H1 (cell line): ENCODE results near the gene TPRX1. TPM values are rescaled to one million over a fixed set of nuclear protein-coding genes. Genes with fewer than 3 reads are reported as not detected.

Experiments used
- CTCF ChIA-PET: fragments of 300-600 bp; sonication (Branson Sonifier 250); formaldehyde crosslinking; loops from one replicate; lab custom pipeline; 2021; ENCODE audit not compliant: partially characterized antibody; lab: Charles Lee
- POLR2A ChIA-PET: fragments of 300-600 bp; sonication (Branson Sonifier 250); formaldehyde crosslinking; loops from one replicate; lab custom pipeline; 2021; ENCODE audit warnings: inconsistent platforms; ENCODE audit not compliant: partially characterized antibody; lab: Charles Lee
- DNase-seq, 2 experiments: peaks; one replicate each; pipeline versions ENCODE4 v3.0.0 to v3.0.0-alpha.2; 2010 to 2022; ENCODE audit warnings: low spot score in 2 of 2, low read depth in 1 of 2, mixed read lengths in 1 of 2
- FAIRE-seq: peaks from 2 replicates; lab custom pipeline; 2011; peaks lifted over from hg19 to GRCh38; lab: Jason Lieb, UNC
- H2AFZ ChIP-seq: 2 replicates; pipeline ENCODE4 v1.8.1; 2012; ENCODE audit warnings: low read length, inconsistent platforms
- H2AK5ac ChIP-seq: 2 replicates; pipeline ENCODE4 v1.6.1; 2013; ENCODE audit warnings: low read depth, low read length
- H2BK120ac ChIP-seq: replicated peaks from 2 replicates; pipeline ENCODE3; 2013; ENCODE audit warnings: low read depth, low read length, inconsistent platforms
- H2BK12ac ChIP-seq: 2 replicates; pipeline ENCODE4 v1.6.1; 2013; ENCODE audit warnings: low read depth, low read length
- H2BK15ac ChIP-seq: 2 replicates; pipeline ENCODE4 v1.6.1; 2013; ENCODE audit warnings: low read length
- H2BK20ac ChIP-seq: 2 replicates; pipeline ENCODE4 v1.6.1; 2013; ENCODE audit warnings: low read length
- H2BK5ac ChIP-seq: 2 replicates; pipeline ENCODE4 v1.6.1; 2013; ENCODE audit warnings: low read depth, low read length
- H3K14ac ChIP-seq: 2 replicates; pipeline ENCODE4 v1.6.1; 2013; ENCODE audit warnings: inconsistent platforms; ENCODE audit not compliant: insufficient read length
- H3K18ac ChIP-seq: 2 replicates; pipeline ENCODE4 v1.6.1; 2013; ENCODE audit warnings: low read length; ENCODE audit errors: extremely low read depth
- H3K23ac ChIP-seq: 2 replicates; pipeline ENCODE4 v1.6.1; 2013; ENCODE audit warnings: inconsistent platforms; ENCODE audit not compliant: insufficient read length
- H3K23me2 ChIP-seq: 2 replicates; pipeline ENCODE4 v1.6.1; 2013; ENCODE audit warnings: low read depth, low read length
- H3K27ac ChIP-seq: 2 replicates; pipeline ENCODE4 v1.6.1; 2011; ENCODE audit warnings: low read depth, low read length, inconsistent platforms
- H3K27me3 ChIP-seq, 4 experiments: replicated peaks in 1 of 4; 1 replicate in 1 of 4; 2 replicates in 3 of 4; pipeline versions ENCODE4 v1.6.1 to v1.8.1; 2011 to 2013; ENCODE audit warnings: low read length in 3 of 4, mild to moderate bottlenecking in 3 of 4, inconsistent platforms in 2 of 4, mixed read lengths in 2 of 4, moderate library complexity in 1 of 4; ENCODE audit not compliant: control insufficient read depth in 3 of 4, insufficient read depth in 3 of 4; ENCODE audit errors: extremely low read depth in 1 of 4
- H3K36me3 ChIP-seq, 4 experiments: 2 replicates each; pipeline versions ENCODE4 v1.6.1 to v1.8.1; 2011 to 2013; ENCODE audit warnings: mild to moderate bottlenecking in 4 of 4, low read length in 3 of 4, moderate library complexity in 2 of 4, control low read depth in 1 of 4, inconsistent platforms in 1 of 4; ENCODE audit not compliant: insufficient read depth in 4 of 4, control insufficient read depth in 2 of 4
- H3K4ac ChIP-seq: replicated peaks from 2 replicates; pipeline ENCODE3; 2013; ENCODE audit warnings: low read length, low read depth, mixed read lengths, inconsistent platforms; ENCODE audit not compliant: insufficient read length
- H3K4me1 ChIP-seq, 4 experiments: replicated peaks in 1 of 4; 1 replicate in 1 of 4; 2 replicates in 3 of 4; pipeline versions ENCODE4 v1.6.1 to v1.8.1; 2011 to 2013; ENCODE audit warnings: low read length in 3 of 4, inconsistent platforms in 2 of 4, mixed read lengths in 1 of 4; ENCODE audit not compliant: insufficient read depth in 4 of 4, control insufficient read depth in 3 of 4
- H3K4me2 ChIP-seq, 2 experiments: 2 replicates each; pipeline versions ENCODE4 v1.6.1 to v1.8.1; 2011 to 2013; ENCODE audit warnings: low read depth in 2 of 2, low read length in 2 of 2, control low read depth in 1 of 2, inconsistent platforms in 1 of 2, mild to moderate bottlenecking in 1 of 2; ENCODE audit not compliant: insufficient read depth in 1 of 2
- H3K4me3 ChIP-seq, 4 experiments: fragments of 200-600, 300-600 bp in 1 of 4; sonication (generic), shearing (Covaris generic), sonication (Bioruptor Twin) in 1 of 4; 2 replicates each; pipeline versions ENCODE4 v1.5.1 to v1.8.1; 2011 to 2016; ENCODE audit warnings: low read length in 4 of 4, low read depth in 3 of 4, control low read depth in 2 of 4, inconsistent platforms in 2 of 4, mild to moderate bottlenecking in 2 of 4, mixed read lengths in 1 of 4, moderate library complexity in 1 of 4; ENCODE audit not compliant: insufficient read depth in 2 of 4; ENCODE audit errors: extremely low read depth in 1 of 4
- H3K56ac ChIP-seq: replicated peaks from 2 replicates; pipeline ENCODE3; 2013; ENCODE audit warnings: low read depth, mild to moderate bottlenecking, mixed read lengths, low read length, inconsistent platforms; ENCODE audit not compliant: insufficient read length
- H3K79me1 ChIP-seq: 2 replicates; pipeline ENCODE4 v1.6.1; 2013; ENCODE audit warnings: low read depth, low read length, control low read depth
- H3K79me2 ChIP-seq, 2 experiments: 2 replicates each; pipeline versions ENCODE4 v1.6.1 to v1.8.1; 2012 to 2013; ENCODE audit warnings: low read length in 2 of 2, mild to moderate bottlenecking in 2 of 2, inconsistent platforms in 1 of 2; ENCODE audit not compliant: insufficient read depth in 2 of 2, control insufficient read depth in 1 of 2
- H3K9ac ChIP-seq, 4 experiments: replicated peaks in 1 of 4; 1 replicate in 1 of 4; 2 replicates in 3 of 4; pipeline versions ENCODE4 v1.6.1 to v1.8.1; 2011 to 2013; ENCODE audit warnings: low read depth in 3 of 4, low read length in 3 of 4, control low read depth in 2 of 4, mild to moderate bottlenecking in 2 of 4, moderate library complexity in 2 of 4, inconsistent platforms in 1 of 4; ENCODE audit errors: extremely low read depth in 1 of 4
- H3K9me3 ChIP-seq, 2 experiments: 2 replicates each; pipeline versions ENCODE4 v1.6.1 to v1.8.1; 2012 to 2013; ENCODE audit warnings: mild to moderate bottlenecking in 2 of 2, moderate library complexity in 2 of 2, control low read depth in 1 of 2, inconsistent platforms in 1 of 2, low read depth in 1 of 2, low read length in 1 of 2, mixed read lengths in 1 of 2; ENCODE audit not compliant: insufficient read depth in 2 of 2
- H4K20me1 ChIP-seq, 2 experiments: replicated peaks in 1 of 2; 2 replicates each; pipeline versions ENCODE3 to v1.8.1; 2011 to 2013; ENCODE audit warnings: inconsistent platforms in 2 of 2, low read length in 2 of 2, mild to moderate bottlenecking in 1 of 2; ENCODE audit not compliant: insufficient read depth in 2 of 2, control insufficient read depth in 1 of 2
- H4K5ac ChIP-seq: 2 replicates; pipeline ENCODE4 v1.6.1; 2013; ENCODE audit warnings: low read length, low read depth, mixed read lengths, inconsistent platforms; ENCODE audit not compliant: insufficient read length
- H4K8ac ChIP-seq: 2 replicates; pipeline ENCODE4 v1.8.0; 2013; ENCODE audit warnings: mild to moderate bottlenecking, moderate library complexity, low read length, inconsistent platforms; ENCODE audit not compliant: insufficient read depth; ENCODE audit errors: extremely low read depth
- H4K91ac ChIP-seq: replicated peaks from 2 replicates; pipeline ENCODE3; 2013; ENCODE audit warnings: low read length, mixed read lengths, inconsistent platforms; ENCODE audit not compliant: insufficient read length
- ASH2L ChIP-seq: fragments of 200-600, 300-600 bp; sonication (generic); IDR thresholded peaks from one replicate; pipeline ENCODE4 v1.7.1; 2017; ENCODE audit warnings: low read length
- BACH1 ChIP-seq: IDR thresholded peaks from 2 replicates; pipeline ENCODE4 v1.6.1; 2012; ENCODE audit warnings: low read length, improper control_type of control experiment
- CREB1 ChIP-seq: IDR thresholded peaks from 2 replicates; pipeline ENCODE4 v1.6.1; 2012; ENCODE audit warnings: inconsistent platforms
- KDM5A ChIP-seq: fragments of 200-600 bp; IDR thresholded peaks from 2 replicates; pipeline ENCODE4 v1.7.1; 2012; ENCODE audit warnings: mild to moderate bottlenecking, low read length, inconsistent platforms, mixed read lengths
- POU5F1 ChIP-seq: IDR thresholded peaks from 2 replicates; pipeline ENCODE4 v1.6.1; 2011; ENCODE audit warnings: low read depth, mild to moderate bottlenecking, low read length, moderate library complexity
- RAD21 ChIP-seq, 2 experiments: IDR thresholded peaks in 1 of 2; conservative IDR thresholded peaks in 1 of 2; 2 replicates each; pipeline ENCODE4 v1.6.1; 2011; ENCODE audit warnings: low read depth in 2 of 2, low read length in 2 of 2, improper control_type of control experiment in 1 of 2, inconsistent platforms in 1 of 2, mild to moderate bottlenecking in 1 of 2, moderate library complexity in 1 of 2
- YY1 ChIP-seq: IDR thresholded peaks from 2 replicates; pipeline ENCODE4 v1.6.1; 2011; ENCODE audit warnings: low read depth, mild to moderate bottlenecking, low read length
- WGBS, 2 experiments: shearing (Covaris generic) in 1 of 2; methylation state at CpG; one replicate each; pipeline versions ENCODE4 v1.1.6 to v1.1.7; 2013 to 2015; ENCODE audit warnings: low lambda C conversion rate in 2 of 2, mixed read lengths in 2 of 2, inconsistent platforms in 1 of 2, low coverage in 1 of 2, missing lambda C conversion rate in 1 of 2; ENCODE audit not compliant: insufficient replicate concordance in 2 of 2, insufficient coverage in 1 of 2, insufficient read length in 1 of 2; ENCODE audit errors: extremely low coverage in 1 of 2, missing lambda C conversion rate in 1 of 2; 5-methylcytosine and 5-hydroxymethylcytosine counted together
- polyA plus RNA-seq, 7 experiments: library from polyadenylated mRNA; depleted of rRNA in 3 of 7; stranded (reverse) in 5 of 7; unstranded in 2 of 7; fragments of >200 nt in 5 of 7; fragments of 200-250 nt in 2 of 7; gene quantifications; 1 replicate in 5 of 7; 2 replicates in 1 of 7; 4 replicates in 1 of 7; pipeline versions ENCODE4 v1.2.1 to v1.2.3, GENCODE V29; 2011 to 2013; ENCODE audit warnings: missing spikeins in 2 of 7, mixed read lengths in 2 of 7
- total RNA-seq: library from RNA; stranded (reverse); fragmentation: NEBNext Ultra II Directional; extraction: Animal tissue kit (Norgen Biotek cat#: 25700); gene quantifications from 2 replicates; pipeline ENCODE4 v1.2.1, GENCODE V29; 2021
- TF ChIP-seq, protein P1 (sequence below), 3 experiments: IDR thresholded peaks; 1 replicate in 2 of 3; 2 replicates in 1 of 3; pipeline versions ENCODE4 v1.5.1 to v1.6.1; 2011; ENCODE audit warnings: low read length in 3 of 3, mild to moderate bottlenecking in 3 of 3, inconsistent platforms in 2 of 3, low read depth in 1 of 3, moderate library complexity in 1 of 3; ENCODE audit not compliant: insufficient read depth in 1 of 3; ENCODE audit errors: control extremely low read depth in 1 of 3

Gene TPRX1
- total and polyA plus RNA-seq, 2 of the 8 experiments (the other 6 are each of a cell fraction or from before 2014, with no cell fraction given): 0.03 TPM; not detected in 1

DNA sequence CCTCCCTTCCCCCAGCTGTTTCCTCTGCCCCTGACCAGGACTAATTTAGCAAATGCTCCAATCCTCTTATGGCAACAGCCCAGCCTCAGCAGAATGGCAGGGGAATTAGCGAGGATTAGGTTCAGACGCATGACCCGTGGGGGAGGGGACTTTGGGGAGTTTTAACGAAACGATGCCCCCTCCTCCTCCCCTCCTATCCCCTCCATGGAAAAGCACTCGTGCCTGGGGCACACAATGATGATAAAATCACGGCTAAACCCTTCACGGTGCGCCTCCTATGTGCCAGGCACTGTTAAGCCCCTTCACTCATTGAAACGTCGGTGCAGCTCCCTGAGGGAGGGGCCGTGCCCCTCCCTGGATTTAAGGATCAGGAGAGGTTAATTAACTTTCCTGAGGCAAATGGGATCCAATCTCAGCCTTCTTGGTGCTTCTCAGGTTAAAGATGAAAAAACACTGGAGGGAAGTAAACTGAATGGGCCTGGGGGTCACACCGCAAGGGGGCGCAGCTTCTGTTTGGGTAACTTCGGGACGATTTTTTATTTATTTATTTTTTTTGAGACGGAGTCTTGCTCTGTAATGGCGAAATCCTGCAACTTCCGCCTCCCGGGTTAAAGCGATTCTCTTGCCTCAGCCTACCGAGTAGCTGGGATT lies 44.6 kb upstream of the TPRX1 start:
- 5% methylated on average over 22 of the region's 22 CpGs; no CpG with 5 or more reads in 1 of the 2 experiments for WGBS, 2 experiments
- Histone ChIP-seq H3K27me3 (no peaks in the 10 kb centered on the region), H2BK120ac (peak overlapping the region; percentile 39), H3K27ac (peak overlapping the region; percentile 83), H3K4me1 (peaks cover 5 to 12% (median 6%) of the 10 kb centered on the region in 4 experiments; a peak in 5 of 7 replicates), H2BK20ac (peak overlapping the region; percentile 49), H3K36me3 (no peaks in the 10 kb centered on the region), H4K8ac (peak overlapping the region; percentile 87; the same call in 1 of the 2 replicates), H2BK15ac (peak overlapping the region; percentile 77; the same call in 1 of the 2 replicates), H3K4me3 (peak overlapping the region; percentile 26 to 52 (median 34); a peak in 7 of 8 replicates), H3K4me2 (peak overlapping the region; percentile 75 to 83), H2AK5ac (0 out of 2 replicates have a peak overlapping the region, but pooled peaks have one; percentile 34), H3K18ac (peak overlapping the region; percentile 17; the same call in 1 of the 2 replicates), H4K20me1 (no peaks in the 10 kb centered on the region), H3K23ac (no peak overlapping the region), H3K56ac (peak overlapping the region; percentile 50), H3K9ac (peak overlapping the region in 3 of 4 experiments; percentile 16 to 45 (median 29); a peak in 4 of 7 replicates), H4K91ac (peak overlapping the region; percentile 77), H4K5ac (peak overlapping the region; percentile 65), H2BK5ac (peak overlapping the region; percentile 94), H3K4ac (peak overlapping the region; percentile 2), H3K9me3 (no peaks in the 10 kb centered on the region), H3K79me1 (no peaks in the 10 kb centered on the region), H2AFZ (peak overlapping the region; percentile 54), H2BK12ac (peak overlapping the region; percentile 95), H3K23me2 (peaks cover 3% of the 10 kb centered on the region; the same call in 1 of the 2 replicates), H3K14ac (no peak overlapping the region), H3K79me2 (no peaks in the 10 kb centered on the region)
- FAIRE-seq (peak; percentile 32), DNase-seq (peak; percentile 62 to 91)
- CTCF ChIA-PET: interaction anchor here (0.6 to 6.4 kb wide), 26 partner anchors 8 to 722 kb away, joined by 3 to 83 read pairs (median 4); partner anchors contain the start of gene CRX
- POLR2A ChIA-PET: interaction anchor here (0.6 to 2.7 kb wide), 13 partner anchors 9 to 1294 kb away, joined by 3 to 31 read pairs (median 5); partner anchors contain the start of gene NOP53
- TF ChIP-seq CREB1 (peak; percentile 49; the same call in 1 of the 2 replicates), ASH2L (peak; percentile 46), KDM5A (no peak), YY1 (peak; percentile 41; the same call in 1 of the 2 replicates), BACH1 (peak; percentile 63; the same call in 1 of the 2 replicates), RAD21 (IDR thresholded peaks at IDR 0.05 in 1 of 2, conservative IDR thresholded peaks at IDR 0.05 in 1 of 2; ENCODE audit: low read depth in 2 of 2, low read length in 2 of 2) (peak in 1 of 2 experiments; percentile 42; a peak in 3 of 4 replicates), POU5F1 (no peak)
- TF ChIP-seq, protein P1, sequence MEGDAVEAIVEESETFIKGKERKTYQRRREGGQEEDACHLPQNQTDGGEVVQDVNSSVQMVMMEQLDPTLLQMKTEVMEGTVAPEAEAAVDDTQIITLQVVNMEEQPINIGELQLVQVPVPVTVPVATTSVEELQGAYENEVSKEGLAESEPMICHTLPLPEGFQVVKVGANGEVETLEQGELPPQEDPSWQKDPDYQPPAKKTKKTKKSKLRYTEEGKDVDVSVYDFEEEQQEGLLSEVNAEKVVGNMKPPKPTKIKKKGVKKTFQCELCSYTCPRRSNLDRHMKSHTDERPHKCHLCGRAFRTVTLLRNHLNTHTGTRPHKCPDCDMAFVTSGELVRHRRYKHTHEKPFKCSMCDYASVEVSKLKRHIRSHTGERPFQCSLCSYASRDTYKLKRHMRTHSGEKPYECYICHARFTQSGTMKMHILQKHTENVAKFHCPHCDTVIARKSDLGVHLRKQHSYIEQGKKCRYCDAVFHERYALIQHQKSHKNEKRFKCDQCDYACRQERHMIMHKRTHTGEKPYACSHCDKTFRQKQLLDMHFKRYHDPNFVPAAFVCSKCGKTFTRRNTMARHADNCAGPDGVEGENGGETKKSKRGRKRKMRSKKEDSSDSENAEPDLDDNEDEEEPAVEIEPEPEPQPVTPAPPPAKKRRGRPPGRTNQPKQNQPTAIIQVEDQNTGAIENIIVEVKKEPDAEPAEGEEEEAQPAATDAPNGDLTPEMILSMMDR (IDR thresholded peaks at IDR 0.05; ENCODE audit: control extremely low read depth in 1 of 3, insufficient read depth in 1 of 3, low read depth in 1 of 3, low read length in 3 of 3): peak; percentile 60 to 63 (median 61); a peak in 3 of 4 replicates
